Fibroblast of lung (primary cell): Measurements from ENCODE around the gene FAM170B. TPM values are rescaled to one million over a fixed set of nuclear protein-coding genes. Genes with fewer than 3 reads are reported as not detected.

Experiments used
- DNase-seq, 2 donors: peaks; one replicate each; pipeline versions ENCODE4 v3.0.0 to v3.0.0-alpha.2; 2010; ENCODE audit warnings: low read depth in 2 of 2
- H2AFZ ChIP-seq: 2 replicates; pipeline ENCODE4 v1.5.1; 2012; ENCODE audit warnings: low read length, control low read depth, inconsistent platforms
- H3K27ac ChIP-seq: 2 replicates; pipeline ENCODE4 v1.5.1; 2011; ENCODE audit warnings: low read length, control low read depth; ENCODE audit not compliant: insufficient read depth
- H3K27me3 ChIP-seq: 2 replicates; pipeline ENCODE4 v1.5.1; 2011; ENCODE audit warnings: mild to moderate bottlenecking, low read length; ENCODE audit not compliant: control insufficient read depth, insufficient read depth
- H3K36me3 ChIP-seq: 2 replicates; pipeline ENCODE4 v1.5.1; 2011; ENCODE audit warnings: low read length; ENCODE audit not compliant: control insufficient read depth, insufficient read depth
- H3K4me1 ChIP-seq: 2 replicates; pipeline ENCODE4 v1.5.1; 2011; ENCODE audit warnings: low read length; ENCODE audit not compliant: control insufficient read depth, insufficient read depth; ENCODE audit errors: extremely low read depth
- H3K4me2 ChIP-seq: 2 replicates; pipeline ENCODE4 v1.5.1; 2011; ENCODE audit warnings: low read length, control low read depth; ENCODE audit not compliant: insufficient read depth; ENCODE audit errors: extremely low read depth
- H3K4me3 ChIP-seq, 4 experiments: fragments of 200-600 bp in 1 of 4; sonication (generic) in 1 of 4; replicated peaks in 1 of 4; 2 replicates each; pipeline ENCODE4 v1.5.1; 2011 to 2016; ENCODE audit warnings: low read length in 4 of 4, low read depth in 3 of 4, mild to moderate bottlenecking in 3 of 4, control low read depth in 2 of 4, inconsistent platforms in 1 of 4, mixed read lengths in 1 of 4; ENCODE audit not compliant: insufficient read depth in 1 of 4; ENCODE audit errors: control extremely low read depth in 1 of 4
- H3K79me2 ChIP-seq: 2 replicates; pipeline ENCODE4 v1.5.1; 2012; ENCODE audit warnings: mild to moderate bottlenecking, low read length, inconsistent platforms; ENCODE audit not compliant: control insufficient read depth, insufficient read depth
- H3K9ac ChIP-seq: 2 replicates; pipeline ENCODE4 v1.5.1; 2011; ENCODE audit warnings: mild to moderate bottlenecking, low read length, control low read depth; ENCODE audit not compliant: insufficient read depth
- H3K9me3 ChIP-seq: 2 replicates; pipeline ENCODE4 v1.5.1; 2012; ENCODE audit warnings: low read depth, low read length; ENCODE audit not compliant: control insufficient read depth, insufficient read depth
- H4K20me1 ChIP-seq: 2 replicates; pipeline ENCODE4 v1.5.1; 2011; ENCODE audit warnings: low read length; ENCODE audit not compliant: control insufficient read depth, insufficient read depth; ENCODE audit errors: extremely low read depth
- EZH2 ChIP-seq: IDR thresholded peaks from 2 replicates; pipeline ENCODE4 v1.5.1; 2012; ENCODE audit warnings: low read length, control low read depth, mild to moderate bottlenecking; ENCODE audit errors: missing control alignments
- polyA plus RNA-seq, 2 donors: library from polyadenylated mRNA; depleted of rRNA in 1 of 2; stranded (reverse) in 1 of 2; unstranded in 1 of 2; fragments of >200 nt; gene quantifications; 2 replicates each; pipeline ENCODE4 v1.2.1, GENCODE V29; 2011 to 2012; ENCODE audit warnings: missing spikeins in 1 of 2
- total RNA-seq: library from RNA; depleted of rRNA; stranded (reverse); fragments of >200 nt; gene quantifications from 2 replicates; pipeline ENCODE4 v1.2.1, GENCODE V29; 2014
- TF ChIP-seq, protein P1 (sequence below), 2 donors: IDR thresholded peaks in 1 of 2; conservative IDR thresholded peaks in 1 of 2; 1 replicate in 1 of 2; 2 replicates in 1 of 2; pipeline ENCODE4 v1.5.1; 2011 to 2012; ENCODE audit warnings: low read length in 2 of 2, control low read depth in 1 of 2, inconsistent platforms in 1 of 2, low read depth in 1 of 2, mild to moderate bottlenecking in 1 of 2

The FAM170B gene
- total and polyA plus RNA-seq, 2 donors (not counting 1 experiment from before 2014, with no cell fraction given) = not detected

DNA sequence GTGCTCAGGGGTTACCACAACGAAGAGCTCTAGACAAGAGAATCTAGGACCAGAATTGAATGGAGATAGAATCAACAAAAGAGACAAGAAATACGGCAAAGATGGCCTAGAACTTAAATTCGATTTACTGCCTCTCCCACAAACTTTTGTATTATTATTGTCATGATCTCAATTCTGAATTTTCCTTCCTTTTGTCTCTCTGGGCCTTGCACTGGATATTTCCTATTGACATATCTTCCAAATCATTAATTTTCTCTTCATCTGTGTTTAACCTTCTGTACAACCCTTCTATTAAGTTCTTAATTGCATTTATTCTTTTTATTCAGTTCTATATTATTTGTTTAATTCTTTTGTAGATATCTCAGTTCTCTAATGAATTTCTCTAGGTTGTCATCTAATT is 46.9 kb downstream of the FAM170B start:
- Histone ChIP-seq H4K20me1 (no peaks in the 10 kb centered on the region), H3K9me3 (no peaks in the 10 kb centered on the region), H2AFZ (no peak overlapping the region), H3K9ac (no peak overlapping the region), H3K4me1 (no peaks in the 10 kb centered on the region), H3K27me3 (no peaks in the 10 kb centered on the region), H3K79me2 (no peaks in the 10 kb centered on the region), H3K4me2 (no peak overlapping the region), H3K27ac (no peak overlapping the region), H3K36me3 (no peaks in the 10 kb centered on the region), H3K4me3 (no peak overlapping the region)
- TF ChIP-seq, protein P1, sequence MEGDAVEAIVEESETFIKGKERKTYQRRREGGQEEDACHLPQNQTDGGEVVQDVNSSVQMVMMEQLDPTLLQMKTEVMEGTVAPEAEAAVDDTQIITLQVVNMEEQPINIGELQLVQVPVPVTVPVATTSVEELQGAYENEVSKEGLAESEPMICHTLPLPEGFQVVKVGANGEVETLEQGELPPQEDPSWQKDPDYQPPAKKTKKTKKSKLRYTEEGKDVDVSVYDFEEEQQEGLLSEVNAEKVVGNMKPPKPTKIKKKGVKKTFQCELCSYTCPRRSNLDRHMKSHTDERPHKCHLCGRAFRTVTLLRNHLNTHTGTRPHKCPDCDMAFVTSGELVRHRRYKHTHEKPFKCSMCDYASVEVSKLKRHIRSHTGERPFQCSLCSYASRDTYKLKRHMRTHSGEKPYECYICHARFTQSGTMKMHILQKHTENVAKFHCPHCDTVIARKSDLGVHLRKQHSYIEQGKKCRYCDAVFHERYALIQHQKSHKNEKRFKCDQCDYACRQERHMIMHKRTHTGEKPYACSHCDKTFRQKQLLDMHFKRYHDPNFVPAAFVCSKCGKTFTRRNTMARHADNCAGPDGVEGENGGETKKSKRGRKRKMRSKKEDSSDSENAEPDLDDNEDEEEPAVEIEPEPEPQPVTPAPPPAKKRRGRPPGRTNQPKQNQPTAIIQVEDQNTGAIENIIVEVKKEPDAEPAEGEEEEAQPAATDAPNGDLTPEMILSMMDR (conservative IDR thresholded peaks at IDR 0.05 in 1 of 2, IDR thresholded peaks at IDR 0.05 in 1 of 2; ENCODE audit: low read depth in 1 of 2, low read length in 2 of 2) = no peak
- no peak for DNase-seq

DNA sequence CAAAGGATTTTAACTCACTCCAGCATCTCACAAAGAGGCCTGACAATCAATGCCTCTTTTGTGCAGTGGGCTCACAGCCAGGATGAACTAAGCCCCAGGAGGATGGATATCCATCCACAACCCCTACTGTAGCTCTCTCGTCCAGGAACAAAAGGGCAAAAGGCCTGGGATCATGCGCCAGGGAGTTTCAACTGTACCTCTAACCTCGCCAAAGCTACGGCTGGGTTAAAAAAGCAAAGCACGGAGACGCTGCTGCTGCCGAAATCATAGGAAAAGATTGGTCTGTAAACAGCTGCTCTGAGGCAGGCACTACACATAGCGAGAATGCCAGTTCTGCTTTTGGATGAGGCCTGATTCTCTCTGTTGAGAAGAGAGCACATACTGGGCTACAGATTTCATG is 50.6 kb downstream of the FAM170B start:
- H3K27me3 ChIP-seq = no peaks in the 10 kb centered on the region
- TF ChIP-seq EZH2 = no peak
- TF ChIP-seq, protein P1 (conservative IDR thresholded peaks at IDR 0.05 in 1 of 2, IDR thresholded peaks at IDR 0.05 in 1 of 2; ENCODE audit: low read depth in 1 of 2, low read length in 2 of 2) = no peak
- no peak overlapping the region for H3K27ac ChIP-seq
- H2AFZ ChIP-seq = no peak overlapping the region
- H3K9me3 ChIP-seq = no peaks in the 10 kb centered on the region
- no peaks in the 10 kb centered on the region for H4K20me1 ChIP-seq
- H3K4me3 ChIP-seq = no peak overlapping the region
- no peaks in the 10 kb centered on the region for H3K36me3 ChIP-seq
- no peaks in the 10 kb centered on the region for H3K79me2 ChIP-seq
- H3K4me1 ChIP-seq = no peaks in the 10 kb centered on the region
- peak in 1 of 2 donors; percentile 34 for DNase-seq
- no peak overlapping the region for H3K4me2 ChIP-seq
- H3K9ac ChIP-seq = no peak overlapping the region

DNA sequence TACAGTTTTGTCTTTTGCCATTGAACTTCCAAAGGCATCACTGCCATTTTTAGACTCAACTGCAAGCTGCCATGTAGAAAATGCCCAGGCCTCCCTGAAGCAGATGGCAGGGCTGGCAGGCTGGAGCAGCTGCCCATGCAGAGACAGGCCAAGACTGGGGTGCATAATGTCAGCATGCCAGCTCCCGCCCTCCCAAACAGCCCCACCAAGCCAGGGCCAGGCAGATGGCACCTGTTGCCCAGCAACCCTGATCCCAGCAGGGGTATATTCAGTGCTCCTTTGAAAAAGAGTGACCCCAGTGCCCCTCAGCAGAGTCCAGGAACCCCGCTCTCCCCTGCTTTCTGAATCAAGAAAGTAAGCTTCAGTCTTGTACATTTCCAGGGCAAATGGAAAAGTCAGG is 51.1 kb downstream of the FAM170B start:
- no peaks in the 10 kb centered on the region for H3K27me3 ChIP-seq
- H4K20me1 ChIP-seq = no peaks in the 10 kb centered on the region
- no peak overlapping the region for H3K9ac ChIP-seq
- no peak overlapping the region for H2AFZ ChIP-seq
- no peaks in the 10 kb centered on the region for H3K79me2 ChIP-seq
- H3K4me1 ChIP-seq = no peaks in the 10 kb centered on the region
- H3K36me3 ChIP-seq = no peaks in the 10 kb centered on the region
- no peak overlapping the region for H3K27ac ChIP-seq
- DNase-seq = no peak
- no peaks in the 10 kb centered on the region for H3K9me3 ChIP-seq
- no peak overlapping the region for H3K4me3 ChIP-seq
- no peak overlapping the region for H3K4me2 ChIP-seq
- no peak for TF ChIP-seq EZH2
- TF ChIP-seq, protein P1 (conservative IDR thresholded peaks at IDR 0.05 in 1 of 2, IDR thresholded peaks at IDR 0.05 in 1 of 2; ENCODE audit: low read depth in 1 of 2, low read length in 2 of 2) = no peak
